OCI-LY1 (cell line): ENCODE data around the gene KCNJ15.

Experiments used
- H2AFZ ChIP-seq: fragments of 200-600 bp; sonication (generic), shearing (Covaris generic); 2 replicates; pipeline ENCODE4 v1.6.0; 2014; ENCODE audit warnings: antibody characterized with exemption, mild to moderate bottlenecking, low read length
- H3F3A ChIP-seq: fragments of 200-600 bp; sonication (generic), shearing (Covaris generic); 2 replicates; pipeline ENCODE4 v1.6.0; 2014; ENCODE audit warnings: mild to moderate bottlenecking, antibody characterized with exemption, low read length, moderate library complexity; ENCODE audit not compliant: insufficient read depth
- H3K27ac ChIP-seq: fragments of 200-600 bp; sonication (generic); 2 replicates; pipeline ENCODE4 v1.5.1; 2014; ENCODE audit warnings: low read length, mixed run types, mild to moderate bottlenecking, low read depth; ENCODE audit not compliant: poor library complexity, severe bottlenecking
- H3K27me3 ChIP-seq: fragments of 200-600 bp; sonication (generic); 2 replicates; pipeline ENCODE4 v1.6.0; 2014; ENCODE audit warnings: antibody characterized with exemption, mild to moderate bottlenecking, low read length, moderate library complexity; ENCODE audit not compliant: insufficient read depth
- H3K36me3 ChIP-seq: fragments of 200-600 bp; sonication (generic); 2 replicates; pipeline ENCODE4 v1.6.1; 2014; ENCODE audit warnings: mild to moderate bottlenecking, antibody characterized with exemption, low read length, moderate library complexity, mixed read lengths; ENCODE audit not compliant: insufficient read depth
- H3K4me1 ChIP-seq: fragments of 200-600 bp; sonication (generic); 2 replicates; pipeline ENCODE4 v1.5.1; 2014; ENCODE audit warnings: mild to moderate bottlenecking, low read length, moderate library complexity; ENCODE audit not compliant: insufficient read depth, severe bottlenecking
- H3K4me2 ChIP-seq: fragments of 200-600 bp; sonication (generic), shearing (Covaris generic); 2 replicates; pipeline ENCODE4 v1.6.1; 2014; ENCODE audit warnings: low read length
- H3K4me3 ChIP-seq: fragments of 200-600 bp; sonication (generic); 2 replicates; pipeline ENCODE4 v1.5.1; 2014; ENCODE audit warnings: low read length, low read depth, mild to moderate bottlenecking, mixed read lengths; ENCODE audit not compliant: poor library complexity, severe bottlenecking
- H3K79me2 ChIP-seq: fragments of 200-600 bp; shearing (Covaris generic); 2 replicates; pipeline ENCODE4 v1.6.1; 2016; ENCODE audit warnings: mixed run types, low read length, mixed read lengths; ENCODE audit not compliant: insufficient read depth
- H3K9ac ChIP-seq: fragments of 200-600 bp; sonication (generic), shearing (Covaris generic); 2 replicates; pipeline ENCODE4 v1.6.1; 2014; ENCODE audit warnings: mild to moderate bottlenecking, low read length, mixed read lengths
- H3K9me2 ChIP-seq: fragments of 200-600 bp; sonication (generic), shearing (Covaris generic); 2 replicates; pipeline ENCODE4 v1.6.1; 2014; ENCODE audit warnings: low read depth, mild to moderate bottlenecking, low read length, mixed read lengths
- H3K9me3 ChIP-seq: fragments of 200-600 bp; shearing (Covaris generic); 2 replicates; pipeline ENCODE4 v1.6.1; 2014; ENCODE audit warnings: low read length, mixed read lengths
- H4K20me1 ChIP-seq: fragments of 200-600 bp; sonication (generic), shearing (Covaris generic); 2 replicates; pipeline ENCODE4 v1.6.0; 2016; ENCODE audit warnings: mild to moderate bottlenecking, low read length; ENCODE audit not compliant: insufficient read depth
- CTCF ChIP-seq: fragments of 200-600 bp; sonication (generic), shearing (Covaris generic); IDR thresholded peaks from 2 replicates; pipeline ENCODE4 v1.5.1; 2017; ENCODE audit warnings: mild to moderate bottlenecking, antibody characterized with exemption, low read length, moderate library complexity, mixed read lengths
- EZH2 ChIP-seq: fragments of 200-600 bp; sonication (generic), shearing (Covaris generic); IDR thresholded peaks from 2 replicates; pipeline ENCODE4 v1.8.0; 2017; ENCODE audit warnings: borderline replicate concordance, mixed run types, mild to moderate bottlenecking, antibody characterized with exemption, low read length, moderate library complexity, mixed read lengths

KCNJ15 gene

GRCh38 chr21:38300141-38300578, 43.4 kb downstream of the KCNJ15 start:
- TF ChIP-seq EZH2, result no peak
- no peak for TF ChIP-seq CTCF
- H3K4me1 ChIP-seq, result no peaks in the 10 kb centered on the region
- no peaks in the 10 kb centered on the region for H4K20me1 ChIP-seq
- H3K27me3 ChIP-seq, result peaks cover 3% of the 10 kb centered on the region; the same call in 1 of the 2 replicates
- H3K36me3 ChIP-seq, result no peaks in the 10 kb centered on the region
- no peaks in the 10 kb centered on the region for H3F3A ChIP-seq
- H3K9ac ChIP-seq, result no peak overlapping the region
- no peak overlapping the region for H3K4me3 ChIP-seq
- no peak overlapping the region for H2AFZ ChIP-seq
- H3K4me2 ChIP-seq, result no peak overlapping the region
- no peaks in the 10 kb centered on the region for H3K9me2 ChIP-seq
- H3K79me2 ChIP-seq, result no peaks in the 10 kb centered on the region
- no peaks in the 10 kb centered on the region for H3K9me3 ChIP-seq
- no peak overlapping the region for H3K27ac ChIP-seq

- peaks cover 3% of the 10 kb centered on the region; the same call in 1 of the 2 replicates for H3K27me3 ChIP-seq
- H3K36me3 ChIP-seq, result no peaks in the 10 kb centered on the region
- no peaks in the 10 kb centered on the region for H4K20me1 ChIP-seq
- H3K9me2 ChIP-seq, result no peaks in the 10 kb centered on the region
- no peaks in the 10 kb centered on the region for H3K9me3 ChIP-seq
- no peak overlapping the region for H2AFZ ChIP-seq
- no peaks in the 10 kb centered on the region for H3K4me1 ChIP-seq
- H3F3A ChIP-seq, result no peaks in the 10 kb centered on the region
- H3K79me2 ChIP-seq, result no peaks in the 10 kb centered on the region
- H3K27ac ChIP-seq, result no peak overlapping the region
- TF ChIP-seq CTCF (no peak), EZH2 (no peak)
- H3K9ac ChIP-seq, result no peak overlapping the region
- H3K4me3 ChIP-seq, result no peak overlapping the region
- H3K4me2 ChIP-seq, result no peak overlapping the region
These were observed 44.8 kb downstream of the KCNJ15 start for GRCh38 chr21:38301321-38302214.

DNA sequence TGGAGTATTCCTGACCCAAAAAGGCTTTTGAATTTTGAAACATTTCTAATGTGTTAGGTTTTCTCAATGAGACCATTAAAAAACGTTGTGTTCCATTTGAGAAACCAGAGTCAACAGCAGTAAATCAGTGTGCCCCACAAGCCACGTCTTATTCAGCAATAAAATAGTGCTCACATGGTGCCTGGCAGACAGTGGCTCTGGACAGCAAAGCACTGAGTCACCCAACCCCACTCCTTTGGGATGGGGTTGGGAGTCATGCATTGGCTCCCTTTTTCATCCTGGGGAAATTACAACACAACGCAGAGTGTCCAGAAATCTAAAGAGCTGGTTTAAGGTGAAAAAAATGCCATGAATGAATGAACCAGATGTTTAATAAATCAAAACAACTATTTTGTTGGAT, 46.5 kb downstream of the KCNJ15 start:
- H3K9me3 ChIP-seq, result no peaks in the 10 kb centered on the region
- H4K20me1 ChIP-seq, result no peaks in the 10 kb centered on the region
- H3K9me2 ChIP-seq, result no peaks in the 10 kb centered on the region
- H3K4me1 ChIP-seq, result no peaks in the 10 kb centered on the region
- H3K9ac ChIP-seq, result no peak overlapping the region
- H2AFZ ChIP-seq, result no peak overlapping the region
- no peaks in the 10 kb centered on the region for H3K79me2 ChIP-seq
- peaks cover 3% of the 10 kb centered on the region; the same call in 1 of the 2 replicates for H3K27me3 ChIP-seq
- no peaks in the 10 kb centered on the region for H3F3A ChIP-seq
- no peak overlapping the region for H3K27ac ChIP-seq
- H3K4me3 ChIP-seq, result no peak overlapping the region
- no peak overlapping the region for H3K4me2 ChIP-seq
- no peaks in the 10 kb centered on the region for H3K36me3 ChIP-seq
- no peak for TF ChIP-seq EZH2
- TF ChIP-seq CTCF, result no peak
